IPS-11a (cell line): ENCODE results near the gene SCAF4.
"Not testable (repeated sequence)": the region's sequence is repeated elsewhere in the genome, so short reads cannot be mapped to it uniquely, and the experiment has no call there.

Experiments used
- H3K4me3 ChIP-seq: one replicate; pipeline ENCODE4 v1.5.1; 2013; ENCODE audit warnings: low read depth, low read length, control low read depth

The SCAF4 gene

DNA sequence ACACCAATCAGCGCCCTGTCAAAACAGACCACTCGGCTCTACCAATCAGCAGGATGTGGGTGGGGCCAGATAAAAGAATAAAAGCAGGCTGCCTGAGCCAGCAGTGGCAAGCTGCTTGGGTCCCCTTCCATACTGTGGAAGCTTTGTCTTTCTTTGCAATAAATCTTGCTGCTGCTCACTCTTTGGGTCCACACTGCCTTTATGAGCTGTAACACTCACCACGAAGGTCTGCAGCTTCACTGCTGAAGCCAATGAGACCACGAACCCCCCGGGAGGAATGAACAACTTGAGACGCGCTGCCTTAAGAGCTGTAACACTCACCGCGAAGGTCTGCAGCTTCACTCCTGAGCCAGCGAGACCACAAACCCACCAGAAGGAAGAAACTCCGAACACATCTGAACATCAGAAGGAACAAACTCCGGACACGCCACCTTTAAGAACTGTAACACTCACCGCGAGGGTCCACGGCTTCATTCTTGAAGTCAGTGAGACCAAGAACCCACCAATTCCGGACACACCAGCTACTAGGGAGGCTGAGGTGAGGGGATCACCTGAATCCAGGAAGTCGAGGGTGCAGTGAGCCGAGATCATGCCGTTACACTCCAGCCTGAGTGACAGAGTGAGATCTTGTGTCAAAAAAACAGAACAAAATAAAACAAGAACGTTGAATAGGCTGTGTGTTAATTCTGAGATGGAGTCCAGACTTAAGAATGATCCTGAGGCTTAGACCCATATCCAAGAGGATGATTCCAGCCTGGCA is 76.9 kb downstream of the SCAF4 start:
- not testable (repeated sequence) for H3K4me3 ChIP-seq

GRCh38 chr21:31654340-31654739 is 77.6 kb downstream of the SCAF4 start:
- H3K4me3 ChIP-seq, result no peak overlapping the region

- not testable (repeated sequence) for H3K4me3 ChIP-seq
Measured at GRCh38 chr21:31651491-31651890, 80.4 kb downstream of the SCAF4 start.

DNA sequence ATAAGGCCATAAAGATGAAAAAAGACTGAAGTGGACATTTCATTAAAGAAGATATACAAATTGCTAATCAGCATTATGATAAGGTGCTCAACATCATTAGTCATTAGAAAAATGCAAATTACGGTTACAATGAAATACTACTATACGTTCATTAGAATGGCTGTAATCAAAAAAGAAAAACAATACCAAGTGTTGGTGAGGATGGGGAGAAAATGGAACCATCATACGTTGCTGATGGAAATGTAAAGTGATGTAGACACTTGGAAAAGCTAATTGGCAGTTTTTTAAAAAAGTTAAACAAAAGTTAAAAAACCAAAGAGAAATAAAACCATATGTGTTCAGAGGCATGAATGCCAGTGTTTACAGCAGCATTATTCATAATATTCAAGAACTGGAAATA is 81.0 kb downstream of the SCAF4 start:
- H3K4me3 ChIP-seq, result no peak overlapping the region

DNA sequence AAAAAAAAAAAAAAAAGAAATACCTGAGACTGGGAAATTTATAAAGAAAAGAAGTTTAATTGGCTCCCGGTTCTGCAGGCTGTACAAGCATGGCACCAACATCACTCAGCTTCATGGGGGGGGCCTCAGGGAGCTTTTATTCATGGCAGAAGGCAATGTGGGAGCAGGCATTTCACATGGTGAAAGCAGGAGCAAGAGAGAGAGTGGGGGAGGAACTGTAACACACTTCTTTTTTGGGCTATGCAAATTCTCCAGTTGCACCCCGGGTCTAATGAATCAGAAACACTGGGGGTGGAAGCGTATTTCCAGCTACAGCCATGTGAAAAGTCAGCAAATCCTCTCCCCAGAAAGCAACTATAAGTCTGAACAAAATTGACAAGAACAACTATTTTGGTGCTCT is 84.3 kb downstream of the SCAF4 start:
- H3K4me3 ChIP-seq, result no peak overlapping the region

DNA sequence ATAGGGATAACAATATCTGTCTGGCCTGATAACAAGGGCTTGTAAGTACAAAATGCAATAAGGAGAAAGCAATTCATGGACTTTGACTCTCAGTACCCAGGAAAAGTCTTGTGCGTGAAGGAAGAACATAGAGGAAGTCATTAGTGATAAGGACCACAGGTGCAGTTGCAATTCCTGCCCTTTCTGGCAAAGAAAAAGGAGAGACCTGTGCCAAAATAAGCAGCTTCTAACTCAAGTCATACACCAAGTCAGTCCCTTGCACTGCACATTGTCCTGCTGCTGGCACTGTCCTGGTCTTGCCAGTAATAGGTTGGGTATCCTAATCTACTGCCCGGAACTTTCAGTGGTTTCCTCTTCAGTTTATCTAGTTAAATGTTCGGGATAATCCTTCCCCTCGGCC is 87.3 kb downstream of the SCAF4 start:
- no peak overlapping the region for H3K4me3 ChIP-seq

DNA sequence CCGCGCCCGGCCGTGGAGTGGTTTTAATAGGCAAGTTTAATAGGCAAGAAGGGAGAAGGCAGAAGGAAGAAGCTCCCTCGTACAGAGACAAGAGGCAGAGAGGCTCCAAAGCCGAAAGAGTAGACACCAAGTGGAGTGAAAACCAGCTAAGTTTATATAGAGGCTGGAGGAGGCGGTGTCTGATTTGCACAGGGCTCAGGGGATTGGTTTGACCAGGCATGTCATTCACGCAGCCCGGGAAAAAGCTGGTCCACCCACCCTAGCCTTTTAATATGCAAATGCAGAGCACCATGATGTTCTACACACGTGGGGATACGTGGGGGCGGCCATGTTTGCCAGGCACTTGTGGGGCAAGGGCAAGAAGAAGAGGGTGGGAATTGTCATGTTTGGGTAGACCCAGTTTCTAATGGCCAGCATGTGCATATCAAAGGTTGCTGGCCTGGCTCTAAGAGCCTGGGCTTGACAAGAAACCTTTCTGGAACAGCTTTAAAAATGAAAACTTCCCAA is 90.4 kb downstream of the SCAF4 start:
- no peak overlapping the region for H3K4me3 ChIP-seq

DNA sequence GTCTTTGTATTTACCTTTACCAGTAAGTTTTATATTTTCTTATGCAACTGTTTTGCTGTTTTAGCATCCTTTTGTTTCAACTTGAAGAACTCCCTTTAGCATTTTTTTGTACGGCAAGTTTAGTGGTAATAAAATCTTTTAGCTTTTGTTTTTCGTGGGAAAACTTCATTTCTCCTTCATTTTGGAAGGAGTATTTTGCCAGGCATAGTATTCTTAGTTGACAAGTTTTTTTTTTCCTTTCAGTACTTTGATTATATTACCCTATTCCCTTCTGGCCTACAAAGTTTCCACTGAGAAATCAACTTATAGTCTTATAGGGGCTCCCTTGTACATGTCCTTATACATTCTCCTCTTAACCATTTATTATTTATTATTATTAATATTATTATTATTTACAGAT is 95.0 kb downstream of the SCAF4 start:
- H3K4me3 ChIP-seq, result no peak overlapping the region

DNA sequence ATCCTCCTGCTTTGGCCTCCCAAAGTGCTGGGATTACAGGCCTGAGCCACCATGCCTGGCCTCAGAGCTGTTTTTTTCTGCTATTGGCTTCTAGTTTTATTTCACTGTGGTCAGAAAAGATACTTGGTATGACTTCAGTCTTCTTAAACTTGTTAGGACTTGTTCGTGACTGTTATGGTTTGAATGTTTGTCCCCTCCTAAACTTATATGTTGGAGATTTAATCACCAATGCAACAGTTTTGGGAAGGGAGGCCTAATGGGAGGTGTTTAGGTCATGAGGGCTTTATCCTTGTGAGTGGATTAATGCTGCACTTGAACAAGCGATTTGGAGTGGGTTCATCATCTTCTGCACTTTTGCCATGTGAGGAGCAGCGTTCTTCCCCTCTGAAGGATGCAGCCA is 96.9 kb downstream of the SCAF4 start:
- no peak overlapping the region for H3K4me3 ChIP-seq

DNA sequence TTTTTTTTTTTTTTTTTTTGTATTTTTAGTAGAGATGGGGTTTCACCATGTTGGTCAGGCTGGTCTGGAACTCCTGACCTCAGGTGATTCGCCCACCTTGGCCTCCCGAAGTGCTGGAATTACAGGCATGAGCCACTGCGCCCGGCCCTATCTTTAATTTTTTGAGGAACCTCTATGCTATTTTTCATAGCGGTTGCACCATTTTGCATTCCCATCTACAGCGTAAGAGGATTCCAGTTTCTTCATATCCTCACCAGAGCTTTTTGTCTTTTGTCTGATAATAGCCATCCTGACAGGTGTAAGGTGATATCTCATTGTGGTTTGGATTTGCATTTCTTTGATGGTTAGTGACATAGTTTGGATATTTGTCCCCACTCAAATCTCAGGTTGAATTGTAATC is 100.0 kb downstream of the SCAF4 start:
- H3K4me3 ChIP-seq, result not testable (repeated sequence)

GRCh38 chr21:31629972-31630711 is 101.8 kb downstream of the SCAF4 start:
- no peak overlapping the region for H3K4me3 ChIP-seq

- H3K4me3 ChIP-seq, result no peak overlapping the region
Measured at GRCh38 chr21:31624961-31625491, 106.9 kb downstream of the SCAF4 start.

GRCh38 chr21:31624181-31624580 is 107.7 kb downstream of the SCAF4 start:
- H3K4me3 ChIP-seq, result no peak overlapping the region

DNA sequence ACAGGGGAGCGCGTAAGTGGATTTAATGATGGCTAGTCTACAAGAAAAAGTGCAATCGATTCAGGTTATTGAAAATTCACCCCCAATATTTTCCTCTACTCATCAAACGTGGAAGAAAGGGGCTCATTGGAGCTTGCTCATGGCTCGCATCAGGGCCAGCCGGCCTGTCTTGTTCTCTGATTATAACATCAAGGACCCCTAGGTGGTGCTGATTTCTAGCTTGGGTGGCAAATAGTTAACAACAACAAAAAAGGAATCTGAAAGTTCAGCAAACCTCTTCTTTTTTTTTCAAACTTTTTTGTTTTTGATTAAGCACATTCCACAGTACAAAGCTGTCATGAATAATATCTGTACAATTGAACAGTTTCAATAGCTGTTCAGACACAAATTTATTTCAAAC is 108.3 kb downstream of the SCAF4 start:
- H3K4me3 ChIP-seq, result no peak overlapping the region

GRCh38 chr21:31622397-31622796 is 109.5 kb downstream of the SCAF4 start:
- H3K4me3 ChIP-seq, result no peak overlapping the region
